HepG2 (cell line): Measurements from ENCODE around the gene ICAM3. TPM values are rescaled to one million over a fixed set of nuclear protein-coding genes. Genes with fewer than 3 reads are reported as not detected.

Source experiments
- ATF7 ChIP-seq, 2 experiments: fragments of 450-650 bp in 1 of 2; sonication (generic) in 1 of 2; formaldehyde crosslinking in 1 of 2; IDR thresholded peaks; 2 replicates each; pipeline versions ENCODE4 v1.4.0 to v1.6.1; 2016 to 2020; ENCODE audit warnings: antibody characterized with exemption in 1 of 2, mild to moderate bottlenecking in 1 of 2, missing genetic modification reagents in 1 of 2
- DPF2 ChIP-seq: sonication (generic); formaldehyde crosslinking; IDR thresholded peaks from 2 replicates; pipeline ENCODE4 v1.4.0; 2020; ENCODE audit warnings: mild to moderate bottlenecking, low read depth, missing genetic modification reagents, borderline replicate concordance
- GABPB1 ChIP-seq: IDR thresholded peaks from 2 replicates; pipeline ENCODE4 v1.6.1; 2016; ENCODE audit warnings: mild to moderate bottlenecking, missing genetic modification reagents, moderate library complexity, missing compliant biosample characterization
- NFYB ChIP-seq: sonication (generic); formaldehyde crosslinking; IDR thresholded peaks from 2 replicates; pipeline ENCODE4 v1.4.0; 2020; ENCODE audit warnings: missing genetic modification reagents
- PRMT3 ChIP-seq: sonication (generic); formaldehyde crosslinking; IDR thresholded peaks from 2 replicates; pipeline ENCODE4 v1.8.1; 2022; ENCODE audit warnings: low read depth, mild to moderate bottlenecking, moderate library complexity, missing genetic modification reagents, borderline replicate concordance
- SIN3A ChIP-seq: IDR thresholded peaks from 2 replicates; pipeline ENCODE4 v1.6.1; 2011; ENCODE audit warnings: low read depth, mild to moderate bottlenecking, control low read depth, low read length, borderline replicate concordance
- SMAD1 ChIP-seq: sonication (generic); formaldehyde crosslinking; IDR thresholded peaks from 2 replicates; pipeline ENCODE4 v1.4.0; 2020; ENCODE audit warnings: missing genetic modification reagents, low read depth, mild to moderate bottlenecking, borderline replicate concordance
- SP1 ChIP-seq, 2 experiments: fragments of 450-650 bp in 1 of 2; sonication (generic) in 1 of 2; formaldehyde crosslinking in 1 of 2; IDR thresholded peaks; 2 replicates each; pipeline versions ENCODE4 v1.4.0 to v1.6.1; 2016 to 2020; ENCODE audit warnings: missing genetic modification reagents in 1 of 2
- TBP ChIP-seq: sonication (generic); formaldehyde crosslinking; IDR thresholded peaks from 2 replicates; pipeline ENCODE4 v1.5.0; 2020; ENCODE audit warnings: missing genetic modification reagents
- YEATS2 ChIP-seq: sonication (generic); formaldehyde crosslinking; IDR thresholded peaks from 2 replicates; pipeline ENCODE4 v1.4.0; 2020; ENCODE audit warnings: missing genetic modification reagents, borderline replicate concordance
- ZEB1 ChIP-seq: IDR thresholded peaks from 2 replicates; pipeline ENCODE4 v1.6.1; 2012; ENCODE audit warnings: mild to moderate bottlenecking, low read depth, inconsistent platforms; ENCODE audit not compliant: insufficient replicate concordance
- ZIK1 ChIP-seq: sonication (generic); formaldehyde crosslinking; IDR thresholded peaks from 2 replicates; pipeline ENCODE4 v1.5.0; 2020; ENCODE audit warnings: mild to moderate bottlenecking, low read depth, missing genetic modification reagents, borderline replicate concordance
- ZNF230 ChIP-seq: sonication (generic); formaldehyde crosslinking; IDR thresholded peaks from 2 replicates; pipeline ENCODE4 v1.4.0; 2020; ENCODE audit warnings: mild to moderate bottlenecking, missing genetic modification reagents
- ZNF24 ChIP-seq: fragments of 450-650 bp; IDR thresholded peaks from 2 replicates; pipeline ENCODE4 v1.6.1; 2017; ENCODE audit warnings: antibody characterized with exemption, mild to moderate bottlenecking
- ZNF274 ChIP-seq: sonication (generic); formaldehyde crosslinking; IDR thresholded peaks from 2 replicates; pipeline ENCODE4 v1.5.1; 2020; ENCODE audit warnings: mild to moderate bottlenecking, missing genetic modification reagents
- ZNF3 ChIP-seq: IDR thresholded peaks from 2 replicates; pipeline ENCODE4 v1.7.0; 2017; ENCODE audit warnings: inconsistent platforms
- ZNF510 ChIP-seq: sonication (generic); formaldehyde crosslinking; IDR thresholded peaks from 2 replicates; pipeline ENCODE4 v1.4.0; 2020; ENCODE audit warnings: low read depth, mild to moderate bottlenecking, missing genetic modification reagents
- ZNF615 ChIP-seq: sonication (generic); formaldehyde crosslinking; IDR thresholded peaks from 2 replicates; pipeline ENCODE4 v1.5.0; 2020; ENCODE audit warnings: mild to moderate bottlenecking, missing genetic modification reagents, borderline replicate concordance
- ZNF670 ChIP-seq: sonication (generic); formaldehyde crosslinking; IDR thresholded peaks from 2 replicates; pipeline ENCODE4 v1.8.0; 2022; ENCODE audit warnings: mild to moderate bottlenecking, missing genetic modification reagents, borderline replicate concordance
- ZNF766 ChIP-seq: sonication (generic); formaldehyde crosslinking; IDR thresholded peaks from 2 replicates; pipeline ENCODE4 v1.5.0; 2020; ENCODE audit warnings: missing genetic modification reagents, borderline replicate concordance
- polyA plus RNA-seq, 8 experiments: library from polyadenylated mRNA; depleted of rRNA in 3 of 8; stranded (reverse) in 7 of 8; unstranded in 1 of 8; fragments of >200 nt; fragmentation: Illumina TruSeq in 4 of 8; extraction: Trizol in 4 of 8; gene quantifications; 2 replicates each; pipeline versions ENCODE4 v1.2.1 to v1.2.3, GENCODE V29; 2011 to 2016; ENCODE audit warnings: low read depth in 4 of 8, missing spikeins in 1 of 8, mixed read lengths in 1 of 8; ENCODE audit not compliant: insufficient read depth in 1 of 8
- total RNA-seq, 5 experiments: library from RNA; depleted of rRNA; stranded (reverse); fragments of >200 nt; fragmentation: Illumina TruSeq; extraction: Trizol; gene quantifications; 2 replicates each; pipeline ENCODE4 v1.2.3, GENCODE V29; 2016; ENCODE audit warnings: low read depth in 1 of 5
- TF ChIP-seq, protein P1 (sequence below): IDR thresholded peaks from 2 replicates; pipeline ENCODE4 v1.6.1; 2016; ENCODE audit warnings: mild to moderate bottlenecking
- TF ChIP-seq, protein P2 (sequence below): sonication (generic); formaldehyde crosslinking; IDR thresholded peaks from 2 replicates; pipeline ENCODE4 v1.5.0; 2020; ENCODE audit warnings: missing genetic modification reagents, mild to moderate bottlenecking, borderline replicate concordance
- TF ChIP-seq, protein P3 (sequence below): sonication (generic); formaldehyde crosslinking; IDR thresholded peaks from 2 replicates; pipeline ENCODE4 v1.4.0; 2020; ENCODE audit warnings: missing genetic modification reagents, mild to moderate bottlenecking, borderline replicate concordance

ICAM3 gene
- total and polyA plus RNA-seq, 2 of the 13 experiments (the other 11 are each of a cell fraction or from before 2014, with no cell fraction given): 14.1 to 21.0 TPM

DNA sequence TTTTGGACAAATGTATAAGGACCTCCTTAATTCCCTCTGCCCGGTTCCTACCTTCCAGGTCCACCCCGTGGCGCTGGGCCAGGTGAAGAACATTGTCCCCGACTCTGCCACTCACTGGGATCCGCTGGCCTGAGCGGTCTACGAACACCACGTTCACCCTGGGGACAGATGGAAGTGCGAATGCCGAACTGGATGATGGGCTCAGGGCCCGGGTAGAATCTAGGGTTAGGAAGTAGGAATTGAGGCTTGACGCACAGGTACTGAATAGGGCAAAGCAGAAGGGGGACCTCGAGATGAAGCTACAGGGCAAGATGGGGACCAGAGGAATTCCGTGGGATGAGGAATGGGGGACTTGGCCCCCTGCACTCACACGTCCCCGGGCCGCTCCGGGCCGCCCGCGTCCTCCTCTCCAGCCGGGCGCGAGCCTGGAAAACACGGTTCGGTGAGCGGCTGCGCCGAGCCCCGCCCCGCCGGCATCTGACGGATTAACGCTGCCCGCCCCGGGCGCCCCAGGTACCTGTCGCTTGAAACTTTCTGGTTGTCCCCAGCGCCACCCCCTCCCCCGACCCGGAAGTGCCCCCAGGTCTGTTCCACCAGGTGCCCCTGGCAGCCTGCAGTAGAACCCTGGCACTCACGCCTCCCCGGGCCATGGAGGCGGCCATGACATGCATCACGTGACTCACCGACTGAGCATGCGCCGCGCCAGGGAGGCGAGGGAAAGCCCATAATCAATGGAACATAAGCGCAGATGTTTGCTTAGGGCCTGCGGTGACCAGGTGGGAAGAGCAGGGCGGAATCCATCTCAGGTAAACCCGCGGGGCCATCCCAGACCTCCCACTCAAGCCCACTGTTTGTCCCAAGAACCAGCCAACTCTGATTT is 23.8 kb downstream of the ICAM3 start, which contains the start of gene FDX2 (continued):
- TF ChIP-seq ZNF510 (CRISPR knock-in tag): 0 out of 2 replicates have a peak, but pooled peaks have one; percentile 41
- TF ChIP-seq ZEB1: no peak
- TF ChIP-seq PRMT3: no peak
- TF ChIP-seq, protein P1, sequence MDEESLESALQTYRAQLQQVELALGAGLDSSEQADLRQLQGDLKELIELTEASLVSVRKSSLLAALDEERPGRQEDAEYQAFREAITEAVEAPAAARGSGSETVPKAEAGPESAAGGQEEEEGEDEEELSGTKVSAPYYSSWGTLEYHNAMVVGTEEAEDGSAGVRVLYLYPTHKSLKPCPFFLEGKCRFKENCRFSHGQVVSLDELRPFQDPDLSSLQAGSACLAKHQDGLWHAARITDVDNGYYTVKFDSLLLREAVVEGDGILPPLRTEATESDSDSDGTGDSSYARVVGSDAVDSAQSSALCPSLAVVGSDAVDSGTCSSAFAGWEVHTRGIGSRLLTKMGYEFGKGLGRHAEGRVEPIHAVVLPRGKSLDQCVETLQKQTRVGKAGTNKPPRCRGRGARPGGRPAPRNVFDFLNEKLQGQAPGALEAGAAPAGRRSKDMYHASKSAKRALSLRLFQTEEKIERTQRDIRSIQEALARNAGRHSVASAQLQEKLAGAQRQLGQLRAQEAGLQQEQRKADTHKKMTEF: peak; percentile 73
- TF ChIP-seq ZNF615: no peak
- no peak for TF ChIP-seq SP1 (IDR thresholded peaks at IDR 0.05)
- TF ChIP-seq SP1 (CRISPR knock-in tag; IDR thresholded peaks at IDR 0.05): peak; percentile 50
- TF ChIP-seq GABPB1 (CRISPR knock-in tag): peak; percentile 89
- no peak for TF ChIP-seq ZNF670 (CRISPR knock-in tag)
- TF ChIP-seq, protein P2, sequence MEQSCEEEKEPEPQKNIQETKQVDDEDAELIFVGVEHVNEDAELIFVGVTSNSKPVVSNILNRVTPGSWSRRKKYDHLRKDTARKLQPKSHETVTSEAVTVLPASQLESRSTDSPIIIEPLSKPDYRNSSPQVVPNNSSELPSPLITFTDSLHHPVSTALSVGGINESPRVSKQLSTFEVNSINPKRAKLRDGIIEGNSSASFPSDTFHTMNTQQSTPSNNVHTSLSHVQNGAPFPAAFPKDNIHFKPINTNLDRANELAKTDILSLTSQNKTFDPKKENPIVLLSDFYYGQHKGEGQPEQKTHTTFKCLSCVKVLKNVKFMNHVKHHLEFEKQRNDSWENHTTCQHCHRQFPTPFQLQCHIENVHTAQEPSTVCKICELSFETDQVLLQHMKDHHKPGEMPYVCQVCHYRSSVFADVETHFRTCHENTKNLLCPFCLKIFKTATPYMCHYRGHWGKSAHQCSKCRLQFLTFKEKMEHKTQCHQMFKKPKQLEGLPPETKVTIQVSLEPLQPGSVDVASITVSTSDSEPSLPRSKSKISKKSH: no peak
- peak; percentile 82; the same call in 1 of the 2 replicates for TF ChIP-seq ZNF274
- 0 out of 2 replicates have a peak, but pooled peaks have one; percentile 51 for TF ChIP-seq ZNF230 (CRISPR knock-in tag)
- TF ChIP-seq, protein P3, sequence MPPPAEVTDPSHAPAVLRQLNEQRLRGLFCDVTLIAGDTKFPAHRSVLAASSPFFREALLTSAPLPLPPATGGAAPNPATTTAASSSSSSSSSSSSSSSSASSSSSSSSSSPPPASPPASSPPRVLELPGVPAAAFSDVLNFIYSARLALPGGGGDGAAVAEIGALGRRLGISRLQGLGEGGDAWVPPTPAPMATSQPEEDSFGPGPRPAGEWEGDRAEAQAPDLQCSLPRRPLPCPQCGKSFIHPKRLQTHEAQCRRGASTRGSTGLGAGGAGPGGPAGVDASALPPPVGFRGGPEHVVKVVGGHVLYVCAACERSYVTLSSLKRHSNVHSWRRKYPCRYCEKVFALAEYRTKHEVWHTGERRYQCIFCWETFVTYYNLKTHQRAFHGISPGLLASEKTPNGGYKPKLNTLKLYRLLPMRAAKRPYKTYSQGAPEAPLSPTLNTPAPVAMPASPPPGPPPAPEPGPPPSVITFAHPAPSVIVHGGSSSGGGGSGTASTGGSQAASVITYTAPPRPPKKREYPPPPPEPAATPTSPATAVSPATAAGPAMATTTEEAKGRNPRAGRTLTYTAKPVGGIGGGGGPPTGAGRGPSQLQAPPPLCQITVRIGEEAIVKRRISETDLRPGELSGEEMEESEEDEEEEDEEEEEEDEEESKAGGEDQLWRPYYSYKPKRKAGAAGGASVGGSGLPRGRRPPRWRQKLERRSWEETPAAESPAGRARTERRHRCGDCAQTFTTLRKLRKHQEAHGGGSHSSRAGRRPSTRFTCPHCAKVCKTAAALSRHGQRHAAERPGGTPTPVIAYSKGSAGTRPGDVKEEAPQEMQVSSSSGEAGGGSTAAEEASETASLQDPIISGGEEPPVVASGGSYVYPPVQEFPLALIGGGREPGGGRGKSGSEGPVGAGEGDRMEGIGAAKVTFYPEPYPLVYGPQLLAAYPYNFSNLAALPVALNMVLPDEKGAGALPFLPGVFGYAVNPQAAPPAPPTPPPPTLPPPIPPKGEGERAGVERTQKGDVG (CRISPR knock-in tag): no peak
- no peak for TF ChIP-seq DPF2 (CRISPR knock-in tag)
- TF ChIP-seq SMAD1 (CRISPR knock-in tag): no peak
- no peak for TF ChIP-seq ATF7 (IDR thresholded peaks at IDR 0.05)
- no peak for TF ChIP-seq ATF7 (CRISPR knock-in tag; IDR thresholded peaks at IDR 0.05)
- no peak for TF ChIP-seq NFYB (CRISPR knock-in tag)
- TF ChIP-seq TBP (CRISPR knock-in tag): no peak
- TF ChIP-seq ZNF24: no peak
- TF ChIP-seq ZNF766 (CRISPR knock-in tag): no peak
- 0 out of 2 replicates have a peak, but pooled peaks have one; percentile 66 for TF ChIP-seq SIN3A
- no peak for TF ChIP-seq ZNF3 (CRISPR knock-in tag)
- 0 out of 2 replicates have a peak, but pooled peaks have one; percentile 27 for TF ChIP-seq ZIK1 (CRISPR knock-in tag)
- peak; percentile 81 for TF ChIP-seq YEATS2
